HEK293 (cell line): ENCODE measurements around the gene STK36.
A peak's percentile ranks its signal among the peaks of the same experiment; 100 is the strongest.

Source experiments
- CTCF ChIA-PET: fragments of 350-600 bp; formaldehyde crosslinking; extraction: SDS; loops from one replicate; lab custom pipeline; 2021; ENCODE audit warnings: antibody characterized with exemption; lab: Yijun Ruan, JAX
- POLR2A ChIA-PET: fragments of 300-600 bp; formaldehyde crosslinking; extraction: SDS; loops from one replicate; lab custom pipeline; 2020; ENCODE audit warnings: antibody characterized with exemption, inconsistent platforms; lab: Yijun Ruan, JAX
- H3K27ac ChIP-seq: fragments of 200-500 bp; sonication (Bioruptor generic); 2 replicates; pipeline ENCODE4 v1.5.1; 2014; ENCODE audit warnings: low read depth, low read length, control low read depth, inconsistent platforms; ENCODE audit errors: extremely low read depth
- H3K36me3 ChIP-seq, 2 experiments: fragments of 200-500 bp in 1 of 2; sonication (Bioruptor generic) in 1 of 2; 1 replicate in 1 of 2; 2 replicates in 1 of 2; pipeline ENCODE4 v1.5.1; 2014 to 2017; ENCODE audit warnings: inconsistent platforms in 2 of 2, low read length in 2 of 2; ENCODE audit not compliant: control insufficient read depth in 2 of 2, insufficient read depth in 1 of 2
- H3K4me1 ChIP-seq: fragments of 200-500 bp; sonication (Bioruptor generic); 2 replicates; pipeline ENCODE4 v1.5.1; 2014; ENCODE audit warnings: mild to moderate bottlenecking, low read length, inconsistent platforms; ENCODE audit not compliant: control insufficient read depth, insufficient read depth
- H3K4me3 ChIP-seq: 2 replicates; pipeline ENCODE4 v1.5.1; 2011; ENCODE audit warnings: low read depth, mild to moderate bottlenecking, control low read depth, low read length, moderate library complexity
- H3K9me3 ChIP-seq: fragments of 200-500 bp; sonication (Bioruptor generic); 2 replicates; pipeline ENCODE4 v1.5.1; 2014; ENCODE audit warnings: low read depth, low read length, inconsistent platforms; ENCODE audit not compliant: control insufficient read depth, insufficient read depth
- ELK4 ChIP-seq: IDR thresholded peaks from 2 replicates; pipeline ENCODE4 v1.6.1; 2011; ENCODE audit warnings: mild to moderate bottlenecking, low read depth, low read length, borderline replicate concordance
- FEZF1 ChIP-seq: fragments of 450-650 bp; formaldehyde crosslinking; IDR thresholded peaks from 2 replicates; pipeline ENCODE4 v1.5.1; 2016; ENCODE audit warnings: missing biosample characterization, missing genetic modification characterization
- INSM2 ChIP-seq: fragments of 450-650 bp; formaldehyde crosslinking; IDR thresholded peaks from 2 replicates; pipeline ENCODE4 v1.5.1; 2016; ENCODE audit warnings: missing biosample characterization, missing genetic modification characterization
- KLF1 ChIP-seq: fragments of 450-650 bp; formaldehyde crosslinking; IDR thresholded peaks from 2 replicates; pipeline ENCODE4 v1.5.1; 2016; ENCODE audit warnings: missing biosample characterization, missing genetic modification characterization
- KLF8 ChIP-seq: fragments of 450-650 bp; formaldehyde crosslinking; IDR thresholded peaks from 2 replicates; pipeline ENCODE4 v1.5.1; 2016; ENCODE audit warnings: missing biosample characterization, missing genetic modification characterization
- MEIS1 ChIP-seq: sonication (generic); formaldehyde crosslinking; IDR thresholded peaks from 2 replicates; pipeline ENCODE4 v1.8.1; 2022; ENCODE audit warnings: missing genetic modification reagents, mild to moderate bottlenecking, borderline replicate concordance
- PRDM1 ChIP-seq: fragments of 450-650 bp; formaldehyde crosslinking; IDR thresholded peaks from 2 replicates; pipeline ENCODE4; 2016; ENCODE audit warnings: missing biosample characterization, missing genetic modification characterization
- PRDM10 ChIP-seq: fragments of 450-650 bp; formaldehyde crosslinking; IDR thresholded peaks from 2 replicates; pipeline ENCODE4 v1.5.1; 2016; ENCODE audit warnings: missing biosample characterization, missing genetic modification characterization
- SP3 ChIP-seq: fragments of 450-650 bp; formaldehyde crosslinking; IDR thresholded peaks from 2 replicates; pipeline ENCODE4 v1.5.1; 2016; ENCODE audit warnings: missing biosample characterization, missing genetic modification characterization
- YY2 ChIP-seq: fragments of 450-650 bp; formaldehyde crosslinking; IDR thresholded peaks from 2 replicates; pipeline ENCODE4 v1.5.1; 2016; ENCODE audit warnings: missing biosample characterization, missing genetic modification characterization
- ZBTB1 ChIP-seq: fragments of 450-650 bp; formaldehyde crosslinking; IDR thresholded peaks from 2 replicates; pipeline ENCODE4 v1.5.1; 2016; ENCODE audit warnings: missing biosample characterization, missing genetic modification characterization
- ZNF114 ChIP-seq: fragments of 450-650 bp; formaldehyde crosslinking; IDR thresholded peaks from 2 replicates; pipeline ENCODE4 v1.5.0; 2017; ENCODE audit warnings: missing biosample characterization, missing genetic modification characterization
- ZNF174 ChIP-seq: fragments of 450-650 bp; formaldehyde crosslinking; IDR thresholded peaks from 2 replicates; pipeline ENCODE4 v1.5.0; 2017; ENCODE audit warnings: missing biosample characterization, mild to moderate bottlenecking, missing genetic modification characterization
- ZNF2 ChIP-seq: fragments of 450-650 bp; formaldehyde crosslinking; IDR thresholded peaks from 2 replicates; pipeline ENCODE4 v1.5.1; 2016; ENCODE audit warnings: missing biosample characterization, missing genetic modification characterization
- ZNF214 ChIP-seq: fragments of 450-650 bp; formaldehyde crosslinking; IDR thresholded peaks from 2 replicates; pipeline ENCODE4 v1.5.1; 2017; ENCODE audit warnings: missing biosample characterization, mild to moderate bottlenecking, missing genetic modification characterization, borderline replicate concordance
- ZNF239 ChIP-seq: fragments of 450-650 bp; formaldehyde crosslinking; IDR thresholded peaks from 2 replicates; pipeline ENCODE4 v1.5.1; 2016; ENCODE audit warnings: missing biosample characterization, missing genetic modification characterization
- ZNF335 ChIP-seq: fragments of 450-650 bp; formaldehyde crosslinking; conservative IDR thresholded peaks from 2 replicates; pipeline ENCODE4 v1.5.1; 2016; ENCODE audit warnings: missing biosample characterization, missing genetic modification characterization
- ZNF37A ChIP-seq: fragments of 450-650 bp; IDR thresholded peaks from 2 replicates; pipeline ENCODE4 v1.5.1; 2018; ENCODE audit warnings: missing biosample characterization, missing genetic modification characterization
- ZNF404 ChIP-seq: fragments of 450-650 bp; formaldehyde crosslinking; IDR thresholded peaks from 2 replicates; pipeline ENCODE4 v1.5.1; 2017; ENCODE audit warnings: missing biosample characterization, missing genetic modification characterization
- ZNF558 ChIP-seq: fragments of 450-650 bp; formaldehyde crosslinking; IDR thresholded peaks from 2 replicates; pipeline ENCODE4 v1.5.1; 2016; ENCODE audit warnings: missing biosample characterization, missing genetic modification characterization
- ZNF580 ChIP-seq: fragments of 450-650 bp; formaldehyde crosslinking; IDR thresholded peaks from 2 replicates; pipeline ENCODE4 v1.5.1; 2016; ENCODE audit warnings: missing biosample characterization, missing genetic modification characterization
- ZNF610 ChIP-seq: fragments of 450-650 bp; formaldehyde crosslinking; IDR thresholded peaks from 2 replicates; pipeline ENCODE4 v1.5.1; 2016; ENCODE audit warnings: missing biosample characterization, missing genetic modification characterization, borderline replicate concordance
- ZNF639 ChIP-seq: fragments of 450-650 bp; formaldehyde crosslinking; IDR thresholded peaks from 2 replicates; pipeline ENCODE4 v1.5.1; 2016; ENCODE audit warnings: missing biosample characterization, missing genetic modification characterization
- ZNF830 ChIP-seq: fragments of 450-650 bp; IDR thresholded peaks from 2 replicates; pipeline ENCODE4 v1.5.0; 2018; ENCODE audit warnings: missing biosample characterization, missing genetic modification characterization, low read depth, mild to moderate bottlenecking, moderate library complexity
- ZSCAN4 ChIP-seq: fragments of 450-650 bp; formaldehyde crosslinking; IDR thresholded peaks from 2 replicates; pipeline ENCODE4 v1.5.1; 2017; ENCODE audit warnings: missing biosample characterization, missing genetic modification characterization
- ZSCAN5A ChIP-seq: fragments of 450-650 bp; formaldehyde crosslinking; IDR thresholded peaks from 2 replicates; pipeline ENCODE4 v1.5.1; 2016; ENCODE audit warnings: missing biosample characterization, missing genetic modification characterization

The STK36 gene

GRCh38 chr2:218655751-218656150 is 16.1 kb upstream of the STK36 start:
- H3K4me1 ChIP-seq: no peaks in the 10 kb centered on the region
- H3K4me3 ChIP-seq: no peak overlapping the region
- TF ChIP-seq ZNF2 (tag by site-specific recombination) (no peak), INSM2 (tag by site-specific recombination) (no peak), ZNF335 (no peak), ZNF239 (tag by site-specific recombination) (no peak), PRDM1 (tag by site-specific recombination) (no peak), YY2 (tag by site-specific recombination) (no peak), ZNF580 (tag by site-specific recombination) (no peak), ZNF37A (tag by site-specific recombination) (no peak), ZBTB1 (tag by site-specific recombination) (no peak), ZNF639 (tag by site-specific recombination) (no peak), ZNF830 (no peak), FEZF1 (tag by site-specific recombination) (no peak), ZNF404 (tag by site-specific recombination) (no peak), PRDM10 (tag by site-specific recombination) (no peak), ELK4 (no peak), ZNF610 (no peak), ZNF214 (no peak)
- TF ChIP-seq, all 188 proteins: peak for 0
- ChIA-PET POLR2A (no interaction called here), CTCF (interaction anchor here (1.0 to 1.3 kb wide), 3 partner anchors 9 to 354 kb away, joined by 3 to 6 read pairs (median 3); no protein-coding TSS in a partner anchor)
- Histone ChIP-seq H3K9me3 (no peaks in the 10 kb centered on the region), H3K36me3 (peaks cover 53 to 75% of the 10 kb centered on the region in 2 experiments), H3K27ac (no peak overlapping the region)

- peak overlapping the region; percentile 85 for H3K4me3 ChIP-seq
- no peaks in the 10 kb centered on the region for H3K4me1 ChIP-seq
- H3K27ac ChIP-seq: peak overlapping the region; percentile 76
- ChIA-PET POLR2A (interaction anchor here (0.7 to 4.9 kb wide), 17 partner anchors 8 to 389 kb away, joined by 3 to 62 read pairs (median 4); partner anchors contain the start of genes AAMP, CDK5R2, PNKD and RNF25), CTCF (interaction anchor here (0.9 to 4.1 kb wide), 11 partner anchors 10 to 371 kb away, joined by 3 to 44 read pairs (median 4); partner anchors contain the start of genes RNF25 and STK36)
- peaks cover 42 to 76% of the 10 kb centered on the region in 2 experiments for H3K36me3 ChIP-seq
- H3K9me3 ChIP-seq: no peaks in the 10 kb centered on the region
- TF ChIP-seq ZNF114 (tag by site-specific recombination): no peak
- no peak for TF ChIP-seq ZNF558 (tag by site-specific recombination)
- no peak for TF ChIP-seq ZSCAN5A (tag by site-specific recombination)
- no peak for TF ChIP-seq KLF1 (tag by site-specific recombination)
- TF ChIP-seq ZNF174 (tag by site-specific recombination): no peak
- TF ChIP-seq ZSCAN4 (tag by site-specific recombination): no peak
- TF ChIP-seq SP3 (tag by site-specific recombination): no peak
- no peak for TF ChIP-seq MEIS1
- TF ChIP-seq KLF8: no peak
Measured at GRCh38 chr2:218658671-218659257, 13.1 kb upstream of the STK36 start.
